ENCODE results near the gene SH2D5. TPM values are rescaled to one million over a fixed set of nuclear protein-coding genes. Genes with fewer than 3 reads are reported as not detected.

Gene SH2D5
- total RNA-seq, 1 donor from 2014 or later = 0.75 TPM

- Mint-ChIP-seq H3K4me1 (ENCODE audit: low read depth) (no peaks in the 10 kb centered on the region), H3K27ac (ENCODE audit: unreplicated experiment) (no peak overlapping the region), H3K4me3 (ENCODE audit: unreplicated experiment) (no peak overlapping the region), H3K9me3 (ENCODE audit: low read depth) (no peaks in the 10 kb centered on the region), H3K27me3 (ENCODE audit: low read depth) (no peaks in the 10 kb centered on the region), H3K36me3 (ENCODE audit: low read depth) (no peaks in the 10 kb centered on the region)
- no peak for DNase-seq (ENCODE audit: low spot score)
- no peak for TF ChIP-seq CTCF (IDR thresholded peaks at IDR 0.05)
Observed at GRCh38 chr1:20689645-20690056, 42.9 kb downstream of the SH2D5 start.

GRCh38 chr1:20686883-20687725 lies 45.4 kb downstream of the SH2D5 start:
- Mint-ChIP-seq H3K36me3 (ENCODE audit: low read depth) (no peaks in the 10 kb centered on the region), H3K27me3 (ENCODE audit: low read depth) (no peaks in the 10 kb centered on the region), H3K4me3 (ENCODE audit: unreplicated experiment) (no peak overlapping the region), H3K4me1 (ENCODE audit: low read depth) (no peaks in the 10 kb centered on the region), H3K9me3 (ENCODE audit: low read depth) (no peaks in the 10 kb centered on the region), H3K27ac (ENCODE audit: unreplicated experiment) (no peak overlapping the region)
- TF ChIP-seq CTCF (IDR thresholded peaks at IDR 0.05) = no peak
- no peak for DNase-seq (ENCODE audit: low spot score)

GRCh38 chr1:20685741-20686140 lies 46.8 kb downstream of the SH2D5 start:
- H3K27ac Mint-ChIP-seq (ENCODE audit: unreplicated experiment) = no peak overlapping the region
- H3K4me1 Mint-ChIP-seq (ENCODE audit: low read depth) = no peaks in the 10 kb centered on the region
- H3K4me3 Mint-ChIP-seq (ENCODE audit: unreplicated experiment) = no peak overlapping the region
- no peaks in the 10 kb centered on the region for H3K36me3 Mint-ChIP-seq (ENCODE audit: low read depth)
- DNase-seq (ENCODE audit: low spot score) = no peak
- no peaks in the 10 kb centered on the region for H3K9me3 Mint-ChIP-seq (ENCODE audit: low read depth)
- no peak for TF ChIP-seq CTCF (IDR thresholded peaks at IDR 0.05)
- no peaks in the 10 kb centered on the region for H3K27me3 Mint-ChIP-seq (ENCODE audit: low read depth)

GRCh38 chr1:20685099-20685662 lies 47.3 kb downstream of the SH2D5 start:
- no peaks in the 10 kb centered on the region for H3K4me1 Mint-ChIP-seq (ENCODE audit: low read depth)
- no peak overlapping the region for H3K4me3 Mint-ChIP-seq (ENCODE audit: unreplicated experiment)
- H3K9me3 Mint-ChIP-seq (ENCODE audit: low read depth) = no peaks in the 10 kb centered on the region
- H3K27me3 Mint-ChIP-seq (ENCODE audit: low read depth) = no peaks in the 10 kb centered on the region
- DNase-seq (ENCODE audit: low spot score) = no peak
- no peak for TF ChIP-seq CTCF (IDR thresholded peaks at IDR 0.05)
- no peak overlapping the region for H3K27ac Mint-ChIP-seq (ENCODE audit: unreplicated experiment)
- no peaks in the 10 kb centered on the region for H3K36me3 Mint-ChIP-seq (ENCODE audit: low read depth)

- no peak overlapping the region for H3K4me3 Mint-ChIP-seq (ENCODE audit: unreplicated experiment)
- no peaks in the 10 kb centered on the region for H3K36me3 Mint-ChIP-seq (ENCODE audit: low read depth)
- no peak for DNase-seq (ENCODE audit: low spot score)
- H3K9me3 Mint-ChIP-seq (ENCODE audit: low read depth) = no peaks in the 10 kb centered on the region
- H3K27me3 Mint-ChIP-seq (ENCODE audit: low read depth) = no peaks in the 10 kb centered on the region
- no peak for TF ChIP-seq CTCF (IDR thresholded peaks at IDR 0.05)
- H3K27ac Mint-ChIP-seq (ENCODE audit: unreplicated experiment) = no peak overlapping the region
- no peaks in the 10 kb centered on the region for H3K4me1 Mint-ChIP-seq (ENCODE audit: low read depth)
Observed at GRCh38 chr1:20684651-20685050, 47.9 kb downstream of the SH2D5 start.

All from chondrocyte (in vitro differentiated cells).